ENCODE measurements around the gene TTC28. TPM values are rescaled to one million over a fixed set of nuclear protein-coding genes. Genes with fewer than 3 reads are reported as not detected.
A peak's percentile ranks its signal among the peaks of the same experiment; 100 is the strongest.

TTC28 gene
- total RNA-seq, 8 experiments from 2014 or later = 19.2 to 51.4 (median 26.6) TPM

DNA sequence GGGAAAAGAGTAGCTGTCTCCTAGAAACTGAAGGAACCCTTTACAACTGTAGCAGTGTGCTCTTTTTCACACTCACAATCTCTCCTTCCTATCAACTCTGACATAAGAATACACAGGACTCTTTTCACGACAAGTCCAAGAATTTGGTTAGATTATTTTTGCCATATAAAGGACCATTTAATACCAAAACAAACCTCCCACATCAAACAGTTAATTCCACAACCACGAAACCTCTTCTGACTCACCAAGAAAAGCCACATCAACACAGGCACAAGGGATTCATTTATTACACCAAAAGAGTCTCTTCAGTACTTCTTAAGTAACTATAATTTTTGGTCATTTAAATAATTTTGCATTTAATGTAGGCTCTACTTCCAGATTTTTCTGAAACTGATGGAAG lies 538.0 kb downstream of the TTC28 start:
- in situ Hi-C loops (cut with MboI; ENCODE audit: low pct_unique_long_range_greater_than_20kb in 2 of 9, low sequenced_read_pairs in 9 of 9, unreplicated experiment in 9 of 9) = no loop called here
- H3K4me1 ChIP-seq (replicated peaks in 1 of 2) = peaks cover 32 to 35% of the 10 kb centered on the region in 2 donors
- no peak overlapping the region for H3K4me3 ChIP-seq
- ATAC-seq (replicated peaks in 6 of 8) = peak in 1 of 8 experiments; percentile 6
- H3K27ac ChIP-seq = no peak overlapping the region
- WGBS, 10 experiments = 10 to 93% (median 42%) methylated on average over 1 to 2 of the region's 2 CpGs; no CpG with 5 or more reads in 2 of the 10 experiments

DNA sequence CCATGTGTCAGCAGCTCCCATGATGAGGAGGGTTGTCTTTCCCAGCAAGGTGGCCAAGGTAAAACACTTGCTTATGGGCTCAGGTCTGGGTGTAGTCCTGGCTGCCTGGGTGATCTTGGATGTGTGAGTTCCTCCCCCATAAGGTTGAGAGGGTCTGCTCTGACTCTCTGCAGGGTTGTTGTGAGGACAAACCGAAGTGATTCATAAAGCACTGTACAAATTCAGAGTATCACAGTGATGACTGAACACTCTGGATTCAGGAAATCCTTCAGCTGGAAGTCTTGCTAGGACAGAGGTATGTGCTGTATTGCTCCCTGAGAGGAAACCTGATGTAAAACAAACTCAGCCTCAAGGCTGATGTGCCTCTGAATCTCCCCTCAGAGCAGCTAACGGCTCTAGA lies 539.7 kb downstream of the TTC28 start:
- peak in 1 of 8 experiments; percentile 15 for ATAC-seq (replicated peaks in 6 of 8)
- peaks cover 29 to 35% of the 10 kb centered on the region in 2 donors for H3K4me1 ChIP-seq (replicated peaks in 1 of 2)
- H3K4me3 ChIP-seq = no peak overlapping the region
- 0 to 100% (median 88%) methylated on average over 1 to 2 of the region's 2 CpGs; no CpG with 5 or more reads in 6 of the 10 experiments for WGBS, 10 experiments
- no peak overlapping the region for H3K27ac ChIP-seq
- in situ Hi-C loops (cut with MboI; ENCODE audit: low pct_unique_long_range_greater_than_20kb in 2 of 9, low sequenced_read_pairs in 9 of 9, unreplicated experiment in 9 of 9) = no loop called here

DNA sequence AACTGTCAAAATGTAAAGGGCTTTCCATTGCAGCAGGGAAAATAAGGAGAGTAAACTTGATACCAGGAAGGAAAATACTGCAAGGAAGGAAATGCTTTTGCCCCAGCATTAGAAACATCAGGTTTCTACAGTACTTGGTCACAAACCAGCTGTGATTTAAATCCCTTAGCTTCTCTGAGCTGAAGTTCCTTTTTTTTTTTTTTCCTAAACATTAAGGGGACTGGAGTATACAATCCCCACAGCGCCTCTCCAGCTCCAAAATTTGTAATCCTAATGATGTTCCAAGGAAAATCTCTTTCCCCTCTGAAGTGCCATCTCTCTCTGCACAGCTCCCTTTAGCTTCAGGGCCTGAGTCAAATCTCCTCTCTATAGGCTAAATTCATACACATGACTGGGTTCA lies 540.1 kb downstream of the TTC28 start:
- Histone ChIP-seq H3K27ac (no peak overlapping the region), H3K4me1 (replicated peaks in 1 of 2) (peaks cover 29 to 35% of the 10 kb centered on the region in 2 donors), H3K4me3 (no peak overlapping the region)
- in situ Hi-C loops (cut with MboI; ENCODE audit: low pct_unique_long_range_greater_than_20kb in 2 of 9, low sequenced_read_pairs in 9 of 9, unreplicated experiment in 9 of 9) = no loop called here
- ATAC-seq (replicated peaks in 6 of 8) = no peak
- 83 to 100% (median 100%) methylated on average over 1 of the region's 1 CpG; no CpG with 5 or more reads in 3 of the 10 experiments for WGBS, 10 experiments

DNA sequence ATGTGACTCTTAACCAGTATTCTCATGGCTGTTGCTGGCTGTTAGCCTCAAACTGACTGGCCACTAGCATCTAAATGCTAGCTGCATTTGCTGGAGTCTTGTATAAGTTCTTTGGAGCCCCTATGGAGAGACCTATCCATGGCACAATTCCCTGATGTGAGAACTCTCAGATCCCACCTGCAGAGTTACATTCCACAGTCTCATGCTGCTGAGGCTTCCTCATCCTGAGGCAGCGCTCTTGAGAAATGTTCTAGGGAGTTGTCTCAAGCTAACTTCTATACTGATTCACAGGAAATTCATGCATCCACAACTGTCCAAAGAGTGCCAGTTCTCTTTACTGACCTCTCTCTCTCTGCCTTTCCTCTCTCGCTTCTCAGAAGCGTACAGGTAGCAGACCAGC lies 542.6 kb downstream of the TTC28 start:
- peaks cover 12 to 18% of the 10 kb centered on the region in 2 donors for H3K4me1 ChIP-seq (replicated peaks in 1 of 2)
- H3K4me3 ChIP-seq = no peak overlapping the region
- 92 to 100% (median 98%) methylated on average over 1 to 3 of the region's 3 CpGs; no CpG with 5 or more reads in 6 of the 10 experiments for WGBS, 10 experiments
- in situ Hi-C loops (cut with MboI; ENCODE audit: low pct_unique_long_range_greater_than_20kb in 2 of 9, low sequenced_read_pairs in 9 of 9, unreplicated experiment in 9 of 9) = no loop called here
- ATAC-seq (replicated peaks in 6 of 8) = no peak
- H3K27ac ChIP-seq = no peak overlapping the region

DNA sequence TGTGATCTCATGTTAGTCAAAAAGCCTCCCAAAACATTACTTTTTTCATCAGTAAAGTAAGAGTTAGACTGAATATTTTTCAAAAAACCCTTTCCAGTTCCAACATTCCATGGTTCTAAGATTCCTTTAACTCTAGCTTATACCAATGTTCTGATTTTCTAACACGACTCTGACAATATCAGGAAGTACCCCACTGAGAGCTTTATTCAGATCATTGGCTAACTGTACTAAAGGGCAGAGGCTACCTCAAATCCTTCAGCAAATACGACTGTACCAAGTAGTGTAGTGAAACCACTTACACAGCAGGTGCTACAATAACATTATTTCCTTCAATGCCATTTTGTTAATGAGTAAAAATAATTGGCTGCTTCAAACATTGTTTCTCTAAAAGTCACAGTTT lies 547.2 kb downstream of the TTC28 start:
- 69 to 100% (median 89%) methylated on average over 1 to 2 of the region's 2 CpGs; no CpG with 5 or more reads in 2 of the 10 experiments for WGBS, 10 experiments
- in situ Hi-C loops (cut with MboI; ENCODE audit: low pct_unique_long_range_greater_than_20kb in 2 of 9, low sequenced_read_pairs in 9 of 9, unreplicated experiment in 9 of 9) = no loop called here
- no peaks in the 10 kb centered on the region for H3K4me1 ChIP-seq (replicated peaks in 1 of 2)
- H3K4me3 ChIP-seq = no peak overlapping the region
- H3K27ac ChIP-seq = no peak overlapping the region
- ATAC-seq (replicated peaks in 6 of 8) = no peak

DNA sequence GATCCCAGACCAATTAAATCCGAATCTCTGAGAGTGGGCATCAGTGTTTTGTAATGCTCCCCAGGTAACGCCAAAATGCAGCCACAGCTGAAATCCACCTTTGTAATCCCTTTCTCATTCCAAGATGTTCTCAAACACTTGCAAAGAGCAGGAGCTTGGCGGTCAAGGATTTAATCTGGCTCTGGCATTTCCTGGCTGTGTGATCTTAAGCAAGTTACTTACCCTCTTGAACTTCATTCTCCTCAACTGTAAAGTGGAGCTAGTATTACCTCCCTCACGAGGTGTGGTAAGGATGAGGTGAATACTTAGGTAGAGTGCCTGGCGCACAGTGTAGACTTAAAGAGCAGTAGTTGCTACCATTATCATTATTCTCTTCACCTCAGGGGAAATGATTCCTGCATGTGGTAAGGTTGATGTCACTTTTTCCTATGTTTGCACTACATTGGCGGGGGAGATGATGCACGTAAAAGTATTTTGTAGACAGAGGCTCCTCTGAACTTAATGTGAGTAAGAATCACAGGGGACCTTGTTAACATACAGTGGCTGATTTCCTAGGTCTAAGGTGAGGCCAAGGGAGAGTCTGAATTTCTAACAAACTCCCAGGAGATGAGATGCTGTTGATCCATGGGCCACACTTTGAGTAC lies 550.2 kb downstream of the TTC28 start:
- Histone ChIP-seq H3K4me3 (no peak overlapping the region), H3K4me1 (replicated peaks in 1 of 2) (no peaks in the 10 kb centered on the region), H3K27ac (no peak overlapping the region)
- in situ Hi-C loops (cut with MboI; ENCODE audit: low pct_unique_long_range_greater_than_20kb in 2 of 9, low sequenced_read_pairs in 9 of 9, unreplicated experiment in 9 of 9) = no loop called here
- WGBS, 10 experiments = 62 to 100% (median 83%) methylated on average over 1 to 5 of the region's 7 CpGs; no CpG with 5 or more reads in 2 of the 10 experiments
- no peak for ATAC-seq (replicated peaks in 6 of 8)

DNA sequence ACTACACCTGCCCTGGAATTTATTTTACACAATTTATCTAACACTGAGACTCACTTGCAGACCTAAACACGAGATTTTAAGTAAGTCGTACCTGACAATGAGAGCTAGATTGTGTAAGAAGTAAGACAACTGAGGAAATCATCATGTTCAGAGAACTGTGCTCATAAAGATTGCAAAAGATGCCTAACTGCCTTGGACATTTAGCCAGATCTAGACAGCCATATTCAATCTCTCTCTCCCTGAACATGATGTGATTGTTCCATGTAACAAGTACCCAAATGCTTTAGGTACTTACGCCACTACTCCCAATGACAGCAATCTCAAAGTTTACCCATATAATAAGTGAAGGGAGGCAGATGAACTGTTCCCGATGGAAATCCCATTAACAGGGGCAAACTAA lies 550.8 kb downstream of the TTC28 start:
- H3K4me3 ChIP-seq = no peak overlapping the region
- WGBS, 10 experiments = 67 to 100% (median 93%) methylated on average over 1 to 4 of the region's 4 CpGs; no CpG with 5 or more reads in 2 of the 10 experiments
- no peak overlapping the region for H3K27ac ChIP-seq
- ATAC-seq (replicated peaks in 6 of 8) = no peak
- H3K4me1 ChIP-seq (replicated peaks in 1 of 2) = no peaks in the 10 kb centered on the region
- in situ Hi-C loops (cut with MboI; ENCODE audit: low pct_unique_long_range_greater_than_20kb in 2 of 9, low sequenced_read_pairs in 9 of 9, unreplicated experiment in 9 of 9) = no loop called here

DNA sequence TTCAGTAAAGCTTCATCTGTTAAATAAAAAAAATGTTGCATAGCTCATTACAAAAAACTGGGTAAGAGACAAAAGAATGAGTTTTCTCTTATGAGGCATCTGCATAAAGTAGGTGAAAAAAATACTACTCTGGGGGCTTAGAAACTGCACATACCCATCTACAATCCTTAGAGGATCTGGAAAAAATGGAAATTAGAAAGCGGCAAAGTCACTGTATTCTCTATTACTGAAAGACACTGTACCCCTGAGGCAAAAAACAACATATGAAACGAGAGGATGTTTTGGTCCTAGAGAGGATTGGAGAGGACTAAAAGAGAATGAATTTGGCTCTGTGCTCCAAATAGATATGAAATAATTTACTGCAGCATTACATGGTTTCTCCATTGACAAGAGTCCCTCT lies 553.8 kb downstream of the TTC28 start:
- H3K4me1 ChIP-seq (replicated peaks in 1 of 2) = peaks cover 0 to under 1% of the 10 kb centered on the region in 2 donors
- no peak for ATAC-seq (replicated peaks in 6 of 8)
- 53 to 100% (median 94%) methylated on average over 1 to 2 of the region's 2 CpGs for WGBS, 10 experiments
- no peak overlapping the region for H3K4me3 ChIP-seq
- H3K27ac ChIP-seq = no peak overlapping the region
- in situ Hi-C loops (cut with MboI; ENCODE audit: low pct_unique_long_range_greater_than_20kb in 2 of 9, low sequenced_read_pairs in 9 of 9, unreplicated experiment in 9 of 9) = no loop called here

DNA sequence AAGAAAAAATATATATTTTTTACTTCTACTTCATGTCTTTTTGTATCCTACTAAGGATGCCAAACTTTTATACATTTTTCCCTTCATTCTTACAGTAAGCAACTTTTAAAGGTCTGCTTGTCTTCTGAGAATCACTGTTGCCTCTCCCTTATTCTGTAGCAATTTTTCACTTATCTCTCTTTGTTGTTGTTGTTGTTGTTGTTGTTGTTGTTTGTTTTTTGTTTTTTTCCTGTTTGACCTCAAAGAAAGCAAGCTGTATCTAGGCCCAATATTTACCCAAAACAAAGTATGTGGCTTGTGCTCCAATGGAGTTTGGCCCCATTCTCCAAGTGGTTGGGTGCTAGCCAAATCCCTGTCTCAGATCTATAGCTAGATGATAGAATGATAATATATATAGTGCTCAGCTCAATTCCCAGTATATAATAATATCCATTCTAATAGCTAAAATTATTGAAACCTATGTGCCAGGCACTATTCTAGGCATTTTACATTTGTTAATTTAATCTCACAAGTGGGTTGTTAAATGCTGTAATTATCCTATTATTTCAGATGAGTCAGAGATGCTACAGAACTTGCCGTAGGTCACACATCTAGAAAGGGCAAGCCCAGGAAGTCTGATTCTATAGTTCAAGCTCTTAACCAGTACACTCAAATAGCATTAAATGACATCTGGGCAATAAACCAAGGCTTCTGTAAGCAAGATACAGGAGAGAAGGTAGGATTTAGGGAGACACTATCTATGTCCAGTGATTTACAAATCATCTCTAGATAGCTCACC lies 555.5 kb downstream of the TTC28 start:
- Histone ChIP-seq H3K4me3 (no peak overlapping the region), H3K4me1 (replicated peaks in 1 of 2) (peaks cover 0 to 3% of the 10 kb centered on the region in 2 donors), H3K27ac (no peak overlapping the region)
- in situ Hi-C loops (cut with MboI; ENCODE audit: low pct_unique_long_range_greater_than_20kb in 2 of 9, low sequenced_read_pairs in 9 of 9, unreplicated experiment in 9 of 9) = no loop called here
- ATAC-seq (replicated peaks in 6 of 8) = no peak
- WGBS, 10 experiments = 29 to 100% (median 100%) methylated on average over 1 of the region's 1 CpG; no CpG with 5 or more reads in 7 of the 10 experiments

DNA sequence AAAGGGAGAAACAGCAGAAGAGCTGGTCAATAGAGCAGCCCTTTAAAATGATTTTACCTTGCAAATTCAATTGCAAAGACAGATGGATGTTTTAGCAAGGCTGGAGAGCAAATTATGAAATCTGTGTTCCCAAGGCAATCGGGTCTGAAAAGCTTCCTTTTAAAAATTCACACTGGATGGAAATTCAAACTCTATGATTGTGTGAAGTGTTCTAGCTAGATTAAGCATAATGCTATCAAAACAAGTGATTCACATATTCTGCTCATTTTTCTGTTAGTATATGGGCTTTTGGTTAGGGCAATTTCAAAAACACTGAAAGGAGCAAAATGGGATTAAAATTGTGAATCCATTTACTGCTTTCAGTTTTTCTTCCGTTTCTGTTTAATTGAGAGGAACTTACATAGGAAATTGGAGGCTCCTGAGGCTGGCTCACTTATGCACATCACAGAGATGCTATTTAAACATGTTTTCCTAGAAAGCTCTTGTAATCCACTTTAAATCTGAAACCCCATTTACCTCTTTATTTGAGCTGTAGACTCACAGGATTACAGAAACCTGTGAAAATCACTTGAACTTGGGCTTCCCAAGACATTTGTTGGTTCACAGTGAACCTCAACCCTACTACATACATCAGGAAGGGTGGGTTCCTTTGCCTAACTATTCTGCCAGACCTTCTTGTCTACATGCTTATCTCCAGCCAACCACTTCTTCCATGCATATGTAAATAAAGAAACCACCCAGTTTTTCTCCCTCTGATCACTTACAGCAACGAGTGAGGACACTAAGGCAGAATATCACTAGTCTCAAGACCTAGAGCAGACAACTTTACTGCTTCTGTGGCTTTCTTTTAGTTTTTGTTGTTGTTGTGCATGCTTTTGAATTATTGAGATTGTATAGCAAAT lies 558.7 kb downstream of the TTC28 start:
- ATAC-seq (replicated peaks in 6 of 8) = peak in 3 of 8 experiments; percentile 70 to 73 (median 72)
- Histone ChIP-seq H3K4me1 (replicated peaks in 1 of 2) (peaks cover 10 to 15% of the 10 kb centered on the region in 2 donors), H3K4me3 (no peak overlapping the region), H3K27ac (no peak overlapping the region)
- in situ Hi-C loops (cut with MboI; ENCODE audit: low pct_unique_long_range_greater_than_20kb in 2 of 9, low sequenced_read_pairs in 9 of 9, unreplicated experiment in 9 of 9) = no loop called here
- 0 to 90% (median 64%) methylated on average over 1 to 3 of the region's 3 CpGs; no CpG with 5 or more reads in 1 of the 10 experiments for WGBS, 10 experiments

DNA sequence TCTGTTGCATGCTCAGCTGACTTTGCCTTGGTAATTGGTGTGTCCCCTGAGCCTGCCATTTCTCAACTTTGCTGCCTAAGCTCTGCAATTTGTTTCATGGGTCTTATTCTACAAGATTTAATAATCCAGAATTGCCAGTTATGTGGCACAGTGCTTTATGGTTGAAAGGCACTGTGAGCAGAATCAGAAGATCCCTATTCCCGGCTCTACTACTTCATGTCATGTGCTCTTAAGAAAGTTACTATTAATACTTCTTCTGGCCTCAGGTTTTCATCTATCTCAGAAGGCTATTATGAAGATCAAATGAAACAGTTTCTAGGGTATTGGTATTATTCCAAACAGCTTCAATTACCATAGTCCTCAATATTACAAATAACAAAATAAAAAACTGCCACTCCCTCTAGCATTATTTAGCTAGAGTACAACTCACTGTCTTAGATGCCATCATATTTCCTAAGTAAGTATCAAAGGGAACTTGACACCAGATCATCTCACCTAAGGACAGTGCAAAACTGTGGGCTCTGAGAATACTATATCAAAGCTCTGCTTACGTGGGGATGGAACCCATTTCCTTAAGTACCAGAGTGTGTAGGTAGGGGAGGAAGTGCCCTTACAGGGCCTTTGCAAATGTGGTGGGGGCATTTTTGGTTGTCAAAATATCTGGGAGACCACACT lies 560.5 kb downstream of the TTC28 start:
- in situ Hi-C loops (cut with MboI; ENCODE audit: low pct_unique_long_range_greater_than_20kb in 2 of 9, low sequenced_read_pairs in 9 of 9, unreplicated experiment in 9 of 9) = no loop called here
- Histone ChIP-seq H3K4me3 (no peak overlapping the region), H3K27ac (no peak overlapping the region), H3K4me1 (replicated peaks in 1 of 2) (peaks cover 10 to 16% of the 10 kb centered on the region in 2 donors)
- WGBS, 10 experiments = 90 to 100% (median 100%) methylated on average over 1 to 2 of the region's 2 CpGs; no CpG with 5 or more reads in 2 of the 10 experiments
- ATAC-seq (replicated peaks in 6 of 8) = no peak

DNA sequence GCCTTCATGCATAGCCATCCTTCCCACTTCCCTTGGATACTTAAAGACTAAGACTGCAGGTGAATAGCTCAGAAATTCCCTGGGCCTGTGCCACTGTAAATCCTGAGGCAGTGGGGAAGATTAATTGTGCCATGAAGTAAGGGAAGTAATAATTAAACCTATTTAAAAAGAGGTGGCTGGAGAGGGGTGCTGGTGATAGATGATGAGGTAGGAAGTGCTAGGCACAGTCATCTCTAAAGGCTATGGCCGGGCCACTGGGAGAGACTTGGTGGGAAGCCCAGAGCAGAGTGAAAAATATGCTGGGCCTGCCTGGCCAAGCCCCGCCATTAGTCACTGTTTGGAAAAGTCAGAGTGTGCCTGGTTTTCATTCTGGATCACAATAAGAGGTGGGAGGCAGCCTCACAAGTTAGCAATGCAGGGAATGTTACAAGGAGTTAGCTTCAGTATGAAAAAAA lies 563.4 kb downstream of the TTC28 start:
- ATAC-seq (replicated peaks in 6 of 8) = peak in 7 of 8 experiments; percentile 30 to 80 (median 58)

More for the DNA sequence above, 563.4 kb downstream of the TTC28 start:
- H3K27ac ChIP-seq = no peak overlapping the region
- in situ Hi-C loops (cut with MboI; ENCODE audit: low pct_unique_long_range_greater_than_20kb in 2 of 9, low sequenced_read_pairs in 9 of 9, unreplicated experiment in 9 of 9) = no loop called here
- H3K4me3 ChIP-seq = no peak overlapping the region
- H3K4me1 ChIP-seq (replicated peaks in 1 of 2) = peaks cover 14 to 20% of the 10 kb centered on the region in 2 donors
- WGBS, 10 experiments = 0 to 88% (median 83%) methylated on average over 1 to 2 of the region's 2 CpGs; no CpG with 5 or more reads in 5 of the 10 experiments

All from motor neuron (in vitro differentiated cells).